Stimulated activated CD8-positive, alpha-beta memory T cell treated with anti-CD3 and anti-CD28 coated beads, Interleukin-2, amount 100 ng/mL, for 48 hours (primary cell): ENCODE data around the gene PTPRM.

Experiments used
- DNase-seq, 2 donors: peaks; one replicate each; pipeline ENCODE4 v3.0.0-alpha.2; 2020; ENCODE audit warnings: low read depth in 2 of 2

PTPRM gene

GRCh38 chr18:8389391-8390340, 822.5 kb downstream of the PTPRM start:
- peak in 1 of 2 donors; percentile 5 for DNase-seq

DNA sequence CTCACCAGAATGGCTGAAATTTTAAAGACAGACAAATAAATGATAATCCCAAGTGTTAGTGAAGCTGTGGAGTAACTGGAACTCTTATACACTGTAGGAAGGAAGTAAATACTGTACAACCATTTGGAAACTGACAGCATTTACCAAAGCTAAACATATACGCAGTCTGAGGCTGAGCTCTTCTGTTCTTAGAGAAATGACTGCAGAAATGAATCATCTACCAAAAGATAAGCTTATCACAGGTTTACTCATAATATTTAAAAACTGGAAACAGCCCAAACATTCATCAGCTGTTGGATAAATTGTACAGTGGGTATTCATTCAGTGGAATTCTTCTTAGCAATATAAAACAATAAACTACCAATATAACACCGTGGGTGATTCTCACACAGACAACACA, 824.0 kb downstream of the PTPRM start:
- DNase-seq = no peak

DNA sequence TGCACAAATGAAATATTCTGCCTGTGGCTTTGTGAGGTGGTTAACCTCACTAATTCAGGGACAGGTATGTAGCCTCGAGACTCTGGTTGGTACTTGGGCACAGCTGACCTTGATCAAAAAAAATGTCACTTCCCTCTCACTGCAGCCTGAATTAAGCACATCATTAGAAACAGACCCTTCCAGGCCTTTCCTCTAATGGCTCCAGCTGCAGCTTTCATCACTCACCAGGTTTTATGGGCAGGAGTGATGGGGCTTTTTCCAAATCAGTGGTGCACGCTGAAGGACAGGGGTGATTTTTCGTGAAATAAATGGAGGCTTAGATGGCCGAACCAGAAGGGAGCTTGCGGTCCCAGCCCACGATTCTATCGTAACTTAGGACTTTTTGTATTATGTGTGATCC, 829.1 kb downstream of the PTPRM start:
- DNase-seq = no peak

DNA sequence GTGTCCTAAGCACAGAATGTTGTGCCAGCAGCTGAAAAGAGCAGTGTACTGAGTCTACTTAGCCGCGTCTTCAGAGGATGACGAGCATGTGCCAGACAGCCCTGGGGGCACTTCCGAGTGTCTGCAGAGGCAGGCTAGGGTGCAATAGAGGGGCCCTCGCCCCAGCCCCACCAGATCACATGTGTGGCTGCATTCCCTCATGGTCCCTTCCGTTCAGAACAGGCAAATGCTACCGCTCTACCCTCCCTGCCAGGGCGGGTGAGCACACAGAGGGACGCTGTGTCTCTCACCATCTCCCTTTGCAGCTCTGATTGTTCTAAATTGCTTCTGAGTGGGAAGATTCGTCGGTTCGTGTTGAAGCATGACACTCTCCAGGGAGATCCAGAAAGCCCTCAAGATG, 829.9 kb downstream of the PTPRM start:
- DNase-seq = no peak

- DNase-seq = no peak
These were observed 832.0 kb downstream of the PTPRM start for GRCh38 chr18:8399138-8399537.

GRCh38 chr18:8400193-8400752, 833.2 kb downstream of the PTPRM start:
- DNase-seq = no peak

DNA sequence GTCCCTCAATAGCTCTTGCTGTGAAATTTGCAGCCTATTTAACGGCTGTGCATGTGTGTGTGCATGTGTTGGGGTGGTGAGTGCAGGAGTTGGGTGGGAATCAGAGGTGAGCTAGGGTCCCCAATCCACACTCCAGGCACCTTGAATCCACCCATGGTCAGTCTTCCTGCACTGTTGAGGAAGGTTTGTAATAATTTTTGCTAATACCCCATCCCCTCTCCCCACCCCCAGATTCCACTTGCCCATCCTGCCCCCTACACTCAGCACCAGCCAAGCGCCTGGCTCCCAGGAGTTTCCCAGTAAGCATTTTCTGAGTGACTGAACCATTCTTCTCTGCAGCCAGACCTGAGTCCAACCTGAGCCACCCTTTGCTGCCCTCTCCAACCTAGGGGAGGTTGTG, 833.7 kb downstream of the PTPRM start:
- DNase-seq = no peak

DNA sequence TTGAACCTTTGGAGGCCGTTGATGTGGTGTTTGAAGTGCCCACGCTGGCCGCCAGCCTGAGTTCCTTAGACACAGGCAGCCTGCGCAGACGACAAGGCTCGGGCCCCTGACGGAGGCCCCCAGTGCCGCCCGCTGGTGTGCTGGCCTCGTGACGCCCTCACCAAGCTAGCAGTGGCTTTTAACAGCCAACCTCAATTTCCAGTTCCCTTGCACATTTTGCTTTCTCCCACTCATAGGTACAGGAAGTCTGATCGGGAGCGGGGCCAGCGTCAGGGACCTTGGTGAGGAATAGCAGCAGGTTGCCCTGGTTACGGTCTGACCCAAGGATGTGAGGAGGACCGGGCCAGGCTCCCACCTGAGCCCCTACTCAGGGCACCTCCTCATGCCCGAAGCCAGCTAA, 834.5 kb downstream of the PTPRM start:
- DNase-seq = no peak

GRCh38 chr18:8402237-8402636, 835.1 kb downstream of the PTPRM start:
- no peak for DNase-seq

GRCh38 chr18:8403713-8404112, 836.6 kb downstream of the PTPRM start:
- no peak for DNase-seq

GRCh38 chr18:8406186-8406867, 839.2 kb downstream of the PTPRM start:
- DNase-seq = no peak

- no peak for DNase-seq
These were observed 839.7 kb downstream of the PTPRM start for GRCh38 chr18:8406868-8407250.

DNA sequence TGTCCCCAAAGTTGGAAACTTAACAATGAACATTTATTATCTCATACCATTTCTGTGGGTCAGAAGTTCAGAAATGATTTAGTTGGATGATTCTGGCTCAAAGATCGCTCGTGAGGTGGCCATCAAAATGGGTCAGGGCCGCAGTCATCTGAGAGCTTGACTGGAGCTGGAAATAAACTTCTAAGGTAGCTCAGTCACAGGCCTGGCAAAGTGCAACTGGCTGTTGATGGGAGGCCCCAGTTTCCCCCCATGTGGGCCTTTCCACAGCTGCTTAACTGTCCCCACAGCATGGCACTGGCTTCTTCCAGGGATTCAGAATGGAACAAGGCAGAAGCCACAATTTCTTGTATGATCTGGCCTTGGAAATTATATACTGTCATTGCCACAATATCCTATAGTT, 842.0 kb downstream of the PTPRM start:
- no peak for DNase-seq

DNA sequence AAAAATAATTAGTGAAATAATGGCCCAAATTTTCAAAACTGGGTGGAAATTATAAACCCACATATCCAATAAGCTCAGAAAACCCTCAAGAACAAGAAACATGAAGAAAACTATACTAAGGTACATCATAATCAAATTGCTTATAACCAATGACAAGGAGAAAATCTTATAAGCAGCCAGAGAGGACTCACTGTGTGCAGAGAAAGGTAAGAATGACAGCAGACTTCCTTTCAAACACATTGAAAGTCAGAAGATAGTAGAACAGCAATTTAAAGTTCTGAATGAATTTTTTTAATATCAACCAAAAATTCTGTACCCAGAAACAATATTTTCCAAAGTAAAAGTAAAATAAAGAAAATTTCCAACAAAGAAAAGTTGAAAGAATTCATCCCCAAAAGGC, 844.4 kb downstream of the PTPRM start:
- no peak for DNase-seq

GRCh38 chr18:8412117-8412516, 845.0 kb downstream of the PTPRM start:
- DNase-seq = no peak

GRCh38 chr18:8413189-8413588, 846.1 kb downstream of the PTPRM start:
- DNase-seq = no peak

DNA sequence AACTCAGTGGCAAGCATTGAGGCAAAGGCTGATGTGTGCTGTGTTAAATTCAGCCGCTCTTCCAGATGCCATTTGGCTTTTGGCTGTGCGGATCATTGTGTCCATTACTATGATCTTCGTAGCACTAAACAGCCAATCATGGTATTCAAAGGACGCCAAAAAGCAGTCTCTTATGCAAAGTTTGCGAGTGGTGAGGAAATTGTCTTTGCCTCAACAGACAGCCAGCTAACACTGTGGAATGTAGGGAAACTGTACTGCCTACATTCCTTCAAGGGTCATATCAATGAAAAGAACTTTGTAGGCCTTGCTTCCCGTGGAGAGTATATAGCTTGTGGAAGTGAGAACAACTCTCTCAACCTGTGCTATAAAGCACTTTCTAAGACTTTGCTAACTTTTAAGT, 846.6 kb downstream of the PTPRM start:
- no peak for DNase-seq

GRCh38 chr18:8416212-8417019, 849.3 kb downstream of the PTPRM start:
- DNase-seq = no peak

DNA sequence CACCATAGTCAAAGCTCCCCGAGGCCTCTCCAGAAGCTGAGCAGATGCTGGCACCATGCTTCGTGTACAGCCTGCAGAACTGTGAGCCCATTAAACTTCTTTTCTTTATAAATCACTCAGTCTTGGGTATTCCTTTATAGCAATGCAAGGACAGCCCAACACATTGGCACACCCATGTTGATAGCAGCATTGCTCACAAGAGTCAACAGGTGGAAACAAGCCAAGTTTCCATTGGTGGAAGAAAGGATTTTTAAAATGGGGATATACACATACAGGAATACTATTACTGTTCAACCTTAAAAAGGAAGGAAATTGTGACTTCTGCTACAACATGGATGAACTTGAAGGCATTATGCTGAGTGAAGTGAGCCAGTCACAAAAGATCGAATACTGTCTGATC, 855.3 kb downstream of the PTPRM start:
- no peak for DNase-seq

- DNase-seq = no peak
These were observed 856.0 kb downstream of the PTPRM start for GRCh38 chr18:8423051-8423557.

- DNase-seq = no peak
These were observed 857.4 kb downstream of the PTPRM start for GRCh38 chr18:8424481-8424880.
